ENCODE data around the gene MOG. TPM values are rescaled to one million over a fixed set of nuclear protein-coding genes. Genes with fewer than 3 reads are reported as not detected.

The MOG gene
- under 1 TPM in 1 of 4 donors, not detected in 3; 0.06 TPM for polyA plus RNA-seq (ENCODE audit: insufficient read length in 4 of 4)

DNA sequence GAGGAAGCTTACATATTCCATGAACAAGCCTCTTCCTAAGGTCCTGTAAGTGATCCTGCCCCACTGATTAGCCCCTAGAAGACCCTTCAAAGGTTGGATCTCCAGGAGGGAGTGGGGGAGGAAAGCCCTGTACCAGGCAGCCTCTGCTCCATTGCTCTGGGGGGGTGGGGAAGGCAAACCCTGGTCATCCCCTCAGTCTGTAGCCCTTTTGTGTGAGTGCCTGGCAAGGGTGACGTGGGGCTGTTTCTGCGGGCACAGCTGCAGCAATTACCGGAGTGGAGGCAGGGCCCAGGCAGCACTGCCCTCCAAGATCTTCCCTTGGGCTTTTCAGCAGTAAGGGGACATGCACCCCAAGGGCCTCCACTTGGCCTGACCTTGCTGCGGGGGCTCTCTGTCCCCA, at the start of gene MOG:
MOG (plus strand) TSS at position 295 of the 400 bp plus-strand sequence. CDS start 118 bp downstream, outside the sequence.
- DNase-seq (ENCODE audit: low read depth in 4 of 4, low spot score in 3 of 4), result no peak

DNA sequence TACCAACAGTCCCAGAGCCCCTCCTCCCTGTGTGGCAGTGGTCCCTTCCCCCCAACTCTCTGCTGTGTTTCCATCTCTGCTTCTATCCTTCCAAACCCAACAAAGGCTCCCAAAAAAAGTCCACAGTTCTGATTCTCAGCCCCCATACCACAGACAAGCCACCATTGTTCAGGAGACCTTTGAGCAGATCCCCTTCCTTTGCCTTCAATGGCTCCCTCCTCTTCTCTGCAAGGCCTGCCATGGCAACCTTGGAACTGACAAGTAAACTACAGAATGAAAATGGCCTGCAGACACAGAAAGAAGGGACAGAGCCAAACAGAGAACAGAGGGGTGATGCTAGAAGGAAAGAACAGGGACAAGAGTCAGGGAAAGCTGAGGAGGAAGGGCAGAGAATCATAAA, 48.8 kb upstream of the MOG start:
- no peak for DNase-seq (ENCODE audit: low read depth in 4 of 4, low spot score in 3 of 4)

DNA sequence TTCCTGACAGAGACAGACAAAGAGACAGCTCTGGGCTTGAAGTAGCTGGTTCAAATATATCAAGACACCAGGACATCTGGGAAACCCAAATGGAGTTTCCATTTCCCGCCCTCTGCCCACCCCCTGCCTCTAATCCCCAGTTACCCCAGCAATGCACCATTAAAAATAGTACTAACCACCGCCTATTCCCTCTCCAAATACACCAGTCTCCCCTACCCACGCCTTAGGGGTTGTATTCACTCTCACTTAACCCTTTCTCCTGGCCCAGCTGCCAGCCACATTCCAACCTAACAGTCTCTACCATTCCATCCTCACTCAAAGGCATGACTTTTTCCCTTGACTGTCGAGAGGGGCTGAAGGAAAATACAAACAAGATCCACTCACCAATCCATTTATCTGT, 46.4 kb upstream of the MOG start:
- DNase-seq (ENCODE audit: low read depth in 4 of 4, low spot score in 3 of 4), result no peak

- no peak for DNase-seq (ENCODE audit: low read depth in 4 of 4, low spot score in 3 of 4)
Measured at GRCh38 chr6:29611426-29611825, 45.5 kb upstream of the MOG start.

DNA sequence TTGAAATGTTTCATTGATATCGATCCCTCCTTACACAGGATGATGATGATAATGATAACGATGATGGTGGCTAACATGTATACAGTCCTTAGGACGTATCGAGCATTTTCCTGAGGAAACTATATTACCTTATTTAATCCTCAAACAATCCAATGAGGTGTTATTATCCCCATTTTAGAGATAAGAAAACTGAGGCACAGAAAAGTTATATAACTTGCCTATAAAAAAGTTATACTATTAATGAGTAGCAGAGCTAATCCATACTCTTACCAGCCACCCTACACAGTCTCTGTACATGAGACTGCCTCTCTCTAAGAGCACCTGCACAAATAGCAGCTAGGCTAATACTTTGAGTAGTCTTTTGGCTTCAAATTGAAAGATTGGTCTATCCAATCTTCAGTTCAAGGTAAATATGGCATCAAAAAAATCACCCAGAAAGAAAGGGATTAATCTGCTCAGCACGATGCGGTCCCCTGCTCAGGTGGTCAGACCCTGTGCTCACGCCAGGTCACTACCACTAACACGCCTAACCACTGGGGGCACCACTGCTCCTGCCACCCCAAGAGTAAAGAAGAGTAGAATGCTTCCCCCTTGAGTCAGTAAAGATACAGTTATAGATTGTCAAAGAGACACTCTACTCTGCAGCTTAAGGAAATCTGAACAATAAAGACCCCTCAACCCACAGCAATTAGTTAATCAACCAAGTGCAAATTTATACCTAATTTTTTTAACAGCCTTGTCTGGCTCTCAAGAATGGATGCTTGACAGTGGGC, 38.9 kb upstream of the MOG start:
- no peak for DNase-seq (ENCODE audit: low read depth in 4 of 4, low spot score in 3 of 4)

DNA sequence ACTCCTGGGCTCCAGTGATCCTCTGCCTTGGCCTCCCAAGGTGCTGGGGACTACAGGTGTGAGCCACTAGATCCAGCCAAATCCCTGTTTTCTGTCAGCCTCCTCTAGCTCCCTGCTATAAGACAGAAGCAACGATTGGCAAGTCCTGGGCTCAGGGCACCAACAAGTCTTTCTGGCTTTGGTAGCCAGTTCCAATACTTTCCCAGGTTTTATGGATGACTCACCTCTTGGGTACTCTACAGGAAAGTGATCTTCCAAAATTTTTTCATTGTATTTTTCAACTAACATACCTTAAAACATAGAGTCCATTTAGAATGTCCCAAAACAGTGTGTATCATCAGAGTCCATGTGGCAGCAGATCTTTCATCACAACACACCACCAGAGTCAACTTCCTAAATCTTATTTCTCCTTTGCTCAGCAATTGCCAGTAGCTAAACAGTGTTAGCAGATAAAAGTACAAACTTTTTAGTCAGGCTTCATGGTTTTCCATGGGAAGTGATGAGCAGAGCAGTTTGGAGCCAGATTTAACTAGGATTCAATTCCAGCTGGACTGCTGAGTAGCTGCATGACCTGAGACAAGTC, 37.2 kb upstream of the MOG start:
- DNase-seq (ENCODE audit: low read depth in 4 of 4, low spot score in 3 of 4), result no peak

- no peak for DNase-seq (ENCODE audit: low read depth in 4 of 4, low spot score in 3 of 4)
Measured at GRCh38 chr6:29620630-29621029, 36.3 kb upstream of the MOG start.

DNA sequence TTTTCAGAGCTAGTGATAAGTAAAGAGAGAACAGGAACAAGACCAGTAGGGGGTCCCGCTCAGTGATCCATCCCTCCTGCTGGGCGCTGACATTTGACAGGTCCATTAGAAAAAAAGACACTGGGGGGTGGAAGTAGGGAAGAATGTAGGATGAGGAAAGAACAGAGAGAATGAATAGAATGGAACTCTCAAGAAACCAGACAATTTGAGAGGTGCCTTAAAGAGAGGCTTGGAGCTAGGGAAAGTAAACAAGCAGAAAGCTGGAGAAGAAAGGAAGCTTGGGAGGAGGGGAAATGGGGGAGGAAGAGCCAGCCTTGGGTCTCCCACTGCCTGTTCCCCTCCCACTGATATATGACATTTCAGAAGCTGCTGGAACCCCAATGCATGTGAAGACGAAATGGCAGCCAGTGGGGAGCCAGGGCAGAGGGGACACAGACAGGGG, 32.4 kb upstream of the MOG start:
- no peak for DNase-seq (ENCODE audit: low read depth in 4 of 4, low spot score in 3 of 4)

DNA sequence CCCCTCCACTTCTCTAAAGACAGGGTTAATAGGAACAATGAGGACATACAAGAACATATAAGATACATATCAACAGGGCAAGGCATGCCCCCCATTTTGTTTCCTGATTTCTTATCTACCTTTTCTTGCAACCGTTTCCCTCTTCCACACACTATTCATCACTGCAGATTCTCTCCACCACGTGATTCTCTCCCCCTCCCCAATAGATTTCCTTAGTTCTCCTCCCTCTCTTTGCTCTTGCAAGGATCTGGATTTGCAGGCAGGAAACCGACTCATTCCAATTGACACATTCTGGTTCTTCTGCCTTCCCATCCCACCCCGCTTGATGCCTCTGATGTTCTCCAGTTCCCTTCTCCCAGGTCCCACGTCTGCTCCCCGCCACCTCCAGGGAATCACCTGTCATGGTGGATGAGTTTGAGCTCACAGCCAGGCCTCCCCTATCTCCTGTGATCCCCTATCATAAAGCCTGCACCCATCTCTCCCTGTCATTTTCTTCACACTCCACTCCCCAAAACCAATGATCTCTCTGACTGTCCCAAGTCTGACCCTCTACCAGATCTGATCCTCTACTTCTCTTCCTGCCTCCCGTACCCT, 31.5 kb upstream of the MOG start:
- DNase-seq (ENCODE audit: low read depth in 4 of 4, low spot score in 3 of 4), result no peak

DNA sequence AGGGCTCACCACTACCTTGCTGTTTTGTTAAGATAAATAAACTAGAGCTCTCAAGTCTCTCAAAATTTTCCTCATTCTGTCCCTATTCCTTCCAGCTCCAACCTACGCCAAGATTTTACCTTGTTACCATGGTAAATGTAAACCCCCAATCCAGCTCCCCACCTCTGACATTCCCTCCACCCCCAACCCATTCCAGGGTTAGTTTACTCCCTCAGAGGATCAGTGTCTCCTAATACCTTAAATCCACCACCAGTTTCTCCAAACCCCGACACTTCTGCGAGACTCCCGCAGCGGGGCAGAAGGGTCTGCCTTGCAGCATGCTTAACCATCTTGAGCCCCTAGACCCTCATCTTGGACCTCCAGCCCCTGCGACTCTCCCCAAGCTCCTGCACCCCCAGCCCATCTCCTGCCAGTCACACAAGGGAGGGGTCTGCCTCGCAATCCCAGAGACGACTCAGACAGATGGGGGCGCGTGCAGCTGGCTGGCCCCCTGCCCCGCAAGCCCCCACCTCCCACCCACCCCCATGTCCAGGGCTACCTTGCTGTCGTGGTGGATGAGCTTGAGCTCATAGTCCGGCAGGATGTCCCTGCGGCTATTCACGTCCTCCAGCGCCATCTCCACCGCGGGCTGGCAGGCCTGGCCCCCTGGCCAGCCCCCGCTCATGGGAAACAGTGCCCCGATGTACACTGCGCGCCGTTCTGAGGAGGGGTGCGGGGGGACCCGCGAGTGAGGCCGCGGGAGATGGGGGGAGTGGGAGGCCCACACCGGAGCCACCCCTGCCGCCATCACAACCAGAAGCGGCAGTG, 29.7 kb upstream of the MOG start:
- no peak for DNase-seq (ENCODE audit: low read depth in 4 of 4, low spot score in 3 of 4)

DNA sequence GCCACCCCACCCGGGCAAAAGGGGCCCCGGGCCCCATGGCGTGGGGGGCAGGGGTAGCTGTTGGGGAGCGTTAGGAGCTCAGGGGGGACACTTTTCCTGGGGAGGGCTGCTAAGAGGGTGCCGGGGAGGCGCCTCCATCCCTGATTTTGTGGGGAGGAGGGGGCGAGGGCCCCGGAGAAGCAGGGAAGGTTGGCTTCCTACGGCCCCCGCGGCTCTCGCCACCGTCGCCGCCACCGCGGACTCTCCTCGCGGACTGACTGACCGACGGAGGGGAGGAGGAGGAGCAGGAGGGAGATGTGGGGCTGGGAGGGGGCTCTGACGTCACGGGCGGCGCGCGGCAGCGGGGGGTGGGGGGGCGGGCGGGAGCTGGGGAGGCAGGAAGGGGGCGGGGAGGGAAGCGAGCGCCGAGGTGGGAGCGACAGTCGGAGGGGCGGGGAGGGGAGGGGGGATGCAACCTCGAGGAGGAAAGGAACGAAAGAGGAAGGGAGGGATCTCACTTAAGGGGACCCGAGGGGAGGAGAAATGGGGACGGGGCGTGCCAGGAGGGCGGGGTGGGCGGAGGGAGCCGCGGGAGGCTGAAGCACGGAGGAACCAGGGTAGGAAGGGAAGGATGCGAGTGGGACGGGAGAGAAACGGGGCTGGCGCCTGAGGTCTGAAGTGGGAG, 29.0 kb upstream of the MOG start:
- peak in 3 of 4 donors; percentile 36 to 58 (median 45) for DNase-seq (ENCODE audit: low read depth in 4 of 4, low spot score in 3 of 4)

DNA sequence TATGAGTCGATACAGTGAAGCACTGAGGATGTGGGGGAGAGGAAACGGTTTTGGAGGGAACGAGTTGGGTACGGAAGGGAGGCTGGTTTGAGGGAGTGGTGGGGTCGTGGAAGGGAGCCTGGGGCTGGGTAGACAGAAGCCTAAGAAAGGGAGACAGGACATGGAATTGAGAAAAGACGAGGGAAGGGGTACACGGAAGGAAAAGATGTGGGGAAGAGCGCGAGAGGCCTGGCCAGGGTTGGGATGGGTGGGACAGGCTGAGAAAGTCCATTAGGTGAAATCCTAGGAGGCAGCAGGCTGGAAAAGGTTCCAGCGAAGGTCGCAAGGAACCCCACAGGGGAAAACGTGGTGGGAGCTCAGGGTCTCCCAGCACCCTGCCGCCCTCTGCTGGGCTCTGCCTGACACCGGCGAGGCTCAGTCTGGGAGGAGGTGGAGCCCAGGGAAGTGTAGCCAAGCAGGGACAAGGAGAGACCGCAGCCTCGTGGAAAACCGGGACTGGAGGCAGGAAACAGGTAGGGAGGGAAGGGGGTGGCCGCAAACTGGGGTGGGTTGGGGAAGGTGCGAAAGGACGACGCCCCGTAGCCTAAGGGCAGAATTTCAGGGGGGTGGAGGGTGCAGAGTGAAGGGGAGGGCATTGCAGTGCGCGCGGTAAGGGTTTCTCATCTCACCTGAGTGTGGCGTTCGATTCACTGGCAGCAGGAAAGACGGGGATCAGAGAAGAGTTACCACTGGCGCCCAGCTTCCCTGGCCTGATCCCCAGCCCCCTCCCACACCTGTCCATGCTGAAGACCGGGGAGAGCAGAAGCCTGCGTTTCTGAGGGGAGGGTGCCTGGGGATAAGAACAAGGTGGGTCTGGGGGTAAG, 28.2 kb upstream of the MOG start:
- peak in 3 of 4 donors; percentile 65 to 74 (median 71) for DNase-seq (ENCODE audit: low read depth in 4 of 4, low spot score in 3 of 4)

- no peak for DNase-seq (ENCODE audit: low read depth in 4 of 4, low spot score in 3 of 4)
Measured at GRCh38 chr6:29629571-29629970, 27.3 kb upstream of the MOG start.

DNA sequence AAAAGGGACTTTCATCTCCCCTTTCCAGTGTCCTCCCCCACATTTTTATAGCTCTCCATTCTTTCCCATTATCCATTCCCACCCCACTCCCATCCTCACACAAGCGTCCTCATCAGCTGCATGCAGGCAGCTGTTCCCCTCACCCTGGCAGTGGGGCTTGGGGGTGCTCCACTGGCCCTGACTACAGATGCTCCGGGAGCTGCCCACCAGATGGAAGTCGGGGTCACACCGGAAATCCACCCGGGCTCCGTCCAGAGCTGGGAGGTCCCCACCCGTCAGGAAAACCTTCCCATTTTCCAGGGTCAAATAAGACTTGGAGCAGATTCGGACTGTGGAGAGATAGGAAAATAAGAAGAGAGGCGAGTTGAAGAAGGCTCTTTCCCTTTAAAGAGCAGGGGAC, 26.6 kb upstream of the MOG start:
- DNase-seq (ENCODE audit: low read depth in 4 of 4, low spot score in 3 of 4), result no peak

DNA sequence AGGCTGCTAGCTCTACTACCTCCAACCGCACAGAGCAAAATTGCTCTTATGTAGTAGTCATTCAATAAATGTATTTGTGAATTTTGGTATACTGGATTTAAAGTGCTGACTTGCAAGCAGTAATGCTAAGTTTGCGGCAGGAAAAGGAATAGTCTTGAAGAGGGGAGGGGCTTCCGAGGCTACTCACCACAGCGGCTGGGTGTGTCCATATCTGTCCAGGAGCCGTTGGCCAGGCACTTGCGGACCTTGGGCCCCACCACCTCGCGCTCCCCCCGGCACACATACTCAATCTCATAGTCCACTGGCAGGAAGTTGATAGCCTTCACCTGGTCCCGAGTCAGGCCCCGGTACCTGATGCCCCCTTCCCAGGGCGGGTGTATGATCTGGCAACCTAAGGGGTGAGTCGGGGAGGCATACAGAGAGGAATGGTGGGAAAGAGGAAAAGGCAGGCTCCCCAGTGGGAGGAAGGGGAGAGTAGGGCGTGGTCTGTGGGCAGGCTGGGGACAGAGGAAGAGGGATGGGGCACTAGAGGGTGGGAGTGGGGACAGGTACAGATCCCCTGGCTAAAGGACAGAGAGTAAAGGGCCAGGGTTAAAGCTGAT, 25.6 kb upstream of the MOG start:
- no peak for DNase-seq (ENCODE audit: low read depth in 4 of 4, low spot score in 3 of 4)

DNA sequence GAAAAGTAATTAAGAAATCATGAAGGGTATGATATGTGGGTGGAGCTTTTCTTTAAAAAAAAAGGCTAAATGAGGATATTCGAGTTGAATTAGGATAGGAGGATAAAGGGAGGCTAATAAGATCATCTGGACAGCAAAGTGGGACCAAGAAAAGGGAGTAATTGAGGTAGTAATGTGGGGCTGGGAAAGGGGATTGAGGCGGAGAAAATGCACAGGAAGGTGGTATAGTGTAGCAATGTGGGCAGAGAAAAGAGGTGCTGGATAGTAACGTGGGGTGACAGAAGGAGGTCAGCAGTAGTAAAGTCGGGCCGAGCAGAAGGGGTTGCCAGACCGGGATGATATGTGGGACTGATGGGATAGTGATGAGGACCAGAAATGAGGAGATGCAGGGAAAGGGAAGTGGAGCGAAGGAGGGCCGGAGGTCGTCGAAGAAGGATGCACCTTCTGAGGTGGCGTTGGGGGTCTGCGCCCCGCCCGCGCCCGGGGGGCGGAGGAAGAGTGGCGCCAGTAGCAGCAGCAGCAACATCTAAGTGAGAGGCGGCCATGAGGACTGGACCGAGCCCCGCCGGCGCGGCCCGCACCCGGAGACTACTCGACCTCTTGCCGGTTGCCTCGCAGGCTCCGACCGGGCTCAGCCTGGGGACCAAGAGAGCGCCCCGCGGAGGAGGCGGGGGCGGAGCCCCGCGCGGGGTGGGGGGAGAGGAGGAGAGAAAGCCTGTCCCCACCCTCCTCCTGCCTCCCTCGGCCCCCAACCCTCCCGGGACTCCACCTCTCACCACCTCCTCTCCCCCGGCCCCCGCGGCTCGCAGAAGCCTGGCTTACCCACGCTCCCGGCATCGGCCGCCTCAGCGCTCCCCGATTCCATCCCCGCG, 24.8 kb upstream of the MOG start:
- DNase-seq (ENCODE audit: low read depth in 4 of 4, low spot score in 3 of 4), result peak in 2 of 4 donors; percentile 30 to 35

GRCh38 chr6:29632789-29633533, 23.9 kb upstream of the MOG start, which contains the start of gene GABBR1:
Gene GABBR1, minus strand, starts transcription at chr6:29633183. Its CDS starts 798 bp downstream, at chr6:29632385.
- peak; percentile 76 to 87 (median 83) for DNase-seq (ENCODE audit: low read depth in 4 of 4, low spot score in 3 of 4)

Measured in right renal pelvis (tissue), 4 donors.